ENCODE measurements around the gene DYRK3. TPM values are rescaled to one million over a fixed set of nuclear protein-coding genes. Genes with fewer than 3 reads are reported as not detected.

DYRK3 gene
- total and polyA plus RNA-seq, 11 donors: 6.5 to 32.5 (median 15.9) TPM

DNA sequence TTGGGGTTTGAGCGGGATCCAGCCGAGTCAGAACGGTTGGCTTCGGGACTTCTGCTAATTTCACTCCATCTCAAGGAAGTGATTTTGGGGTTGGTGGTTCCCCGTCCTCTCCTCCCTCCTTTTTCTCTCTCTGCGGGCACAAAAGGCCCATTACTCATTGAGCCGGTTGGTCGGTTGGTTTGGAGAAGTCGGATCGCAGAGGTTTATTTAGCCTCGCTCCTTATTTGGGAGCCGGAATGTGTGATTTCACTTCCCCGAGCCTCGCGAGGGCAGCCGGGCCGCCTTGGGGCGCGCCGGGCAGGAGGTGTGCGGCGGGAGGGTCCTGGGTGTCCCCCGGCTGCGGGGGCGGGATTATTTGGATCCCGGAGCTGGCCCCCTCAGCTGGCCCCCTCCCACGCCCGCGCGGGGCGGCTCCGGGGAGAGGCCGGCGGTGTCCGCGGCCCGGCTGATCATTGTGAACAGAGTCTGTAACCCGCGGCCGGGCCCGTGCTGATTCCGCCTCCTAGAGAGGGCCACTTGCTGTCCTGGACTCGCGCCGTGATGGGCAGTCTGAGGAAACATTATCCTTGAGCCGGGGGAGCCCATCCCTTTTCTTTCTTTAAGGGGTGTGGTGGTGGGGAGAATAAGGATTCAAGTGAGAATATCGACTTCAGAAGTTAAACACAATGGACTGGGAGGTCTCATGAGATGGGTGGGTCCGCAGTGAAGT lies 50.6 kb downstream of the DYRK3 start:
- peak overlapping the region; percentile 42 to 97 (median 84) for H3K4me3 ChIP-seq
- H3K27me3 ChIP-seq: no peaks in the 10 kb centered on the region
- no peaks in the 10 kb centered on the region for H3K9me3 ChIP-seq
- ATAC-seq (peak; percentile 27 to 62 (median 54)), DNase-seq (peak; percentile 70 to 84 (median 76))
- TF ChIP-seq, protein P1, sequence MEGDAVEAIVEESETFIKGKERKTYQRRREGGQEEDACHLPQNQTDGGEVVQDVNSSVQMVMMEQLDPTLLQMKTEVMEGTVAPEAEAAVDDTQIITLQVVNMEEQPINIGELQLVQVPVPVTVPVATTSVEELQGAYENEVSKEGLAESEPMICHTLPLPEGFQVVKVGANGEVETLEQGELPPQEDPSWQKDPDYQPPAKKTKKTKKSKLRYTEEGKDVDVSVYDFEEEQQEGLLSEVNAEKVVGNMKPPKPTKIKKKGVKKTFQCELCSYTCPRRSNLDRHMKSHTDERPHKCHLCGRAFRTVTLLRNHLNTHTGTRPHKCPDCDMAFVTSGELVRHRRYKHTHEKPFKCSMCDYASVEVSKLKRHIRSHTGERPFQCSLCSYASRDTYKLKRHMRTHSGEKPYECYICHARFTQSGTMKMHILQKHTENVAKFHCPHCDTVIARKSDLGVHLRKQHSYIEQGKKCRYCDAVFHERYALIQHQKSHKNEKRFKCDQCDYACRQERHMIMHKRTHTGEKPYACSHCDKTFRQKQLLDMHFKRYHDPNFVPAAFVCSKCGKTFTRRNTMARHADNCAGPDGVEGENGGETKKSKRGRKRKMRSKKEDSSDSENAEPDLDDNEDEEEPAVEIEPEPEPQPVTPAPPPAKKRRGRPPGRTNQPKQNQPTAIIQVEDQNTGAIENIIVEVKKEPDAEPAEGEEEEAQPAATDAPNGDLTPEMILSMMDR (IDR thresholded peaks at IDR 0.05): no peak
- TF ChIP-seq POLR2A (IDR thresholded peaks at IDR 0.05): peak; percentile 44 to 82
- H3K36me3 ChIP-seq: peaks cover 0 to 7% (median 0%) of the 10 kb centered on the region in 9 donors
- intact Hi-C loops (cut with DNase I): loop anchor here in 8 of 10 donors (2.0 to 5.0 kb wide), 6 partner anchors 19 to 41 kb away; no protein-coding TSS in a partner anchor
- peaks cover 8 to 62% (median 48%) of the 10 kb centered on the region in 12 donors for H3K4me1 ChIP-seq
- peak overlapping the region; percentile 90 to 99 (median 98) for H3K27ac ChIP-seq
- 0 to 1% (median 0%) methylated on average over 20 to 48 of the region's 48 CpGs for WGBS, 4 donors

DNA sequence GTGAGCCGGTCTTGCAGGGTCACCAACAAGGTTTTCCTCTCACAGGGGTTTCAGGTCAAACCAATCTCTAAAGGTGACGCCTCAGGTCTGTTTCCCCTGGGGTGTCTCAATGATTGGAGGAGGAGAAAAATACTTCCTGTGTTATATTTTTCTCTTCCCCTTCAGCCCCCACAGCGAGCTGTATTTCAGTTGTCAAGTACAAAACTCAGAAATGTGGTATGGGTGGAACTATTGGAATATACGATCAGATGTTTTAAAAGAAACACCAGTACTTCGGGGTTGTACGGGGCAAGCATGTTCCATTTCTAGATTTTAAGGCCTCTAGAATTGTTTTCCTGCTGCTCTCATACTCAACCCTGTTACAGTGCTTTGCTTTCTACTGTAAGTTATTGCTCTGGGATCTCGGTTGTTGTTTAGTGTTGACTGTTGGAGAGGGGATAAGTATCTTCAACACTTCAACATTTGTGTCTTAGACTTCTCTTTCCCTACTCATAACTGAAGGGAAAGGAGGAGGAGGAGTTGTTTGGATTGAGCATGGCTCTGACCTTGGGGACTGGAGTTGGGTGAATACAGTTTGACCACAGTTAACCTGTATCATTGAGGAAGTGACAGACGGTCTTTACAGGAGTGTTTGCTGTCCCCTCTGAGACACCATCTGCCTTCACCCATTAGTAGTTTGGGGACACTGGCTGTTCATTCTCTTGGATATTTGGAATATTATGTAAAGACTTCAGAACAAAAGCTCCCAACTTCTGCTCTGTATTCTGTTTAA lies 51.3 kb downstream of the DYRK3 start:
- no peak for DNase-seq
- WGBS, 4 donors: 2 to 7% (median 3%) methylated on average over 8 of the region's 8 CpGs
- TF ChIP-seq, protein P1 (IDR thresholded peaks at IDR 0.05): no peak
- no peak for TF ChIP-seq POLR2A (IDR thresholded peaks at IDR 0.05)
- ATAC-seq: peak in 2 of 4 donors; percentile 0 to 19
- peaks cover 8 to 69% (median 55%) of the 10 kb centered on the region in 12 donors for H3K4me1 ChIP-seq
- peak overlapping the region; percentile 90 to 99 (median 98) for H3K27ac ChIP-seq
- peaks cover 0 to 7% (median 0%) of the 10 kb centered on the region in 9 donors for H3K36me3 ChIP-seq
- intact Hi-C loops (cut with DNase I): loop anchor here in 6 of 10 donors (2.0 to 5.0 kb wide), 4 partner anchors 18 to 41 kb away; no protein-coding TSS in a partner anchor
- H3K9me3 ChIP-seq: no peaks in the 10 kb centered on the region
- H3K4me3 ChIP-seq: peak overlapping the region; percentile 42 to 97 (median 84)
- no peaks in the 10 kb centered on the region for H3K27me3 ChIP-seq

GRCh38 chr1:206687251-206687914 lies 52.0 kb downstream of the DYRK3 start:
- WGBS, 4 donors: 35 to 47% (median 42%) methylated on average over 7 of the region's 7 CpGs

More at GRCh38 chr1:206687251-206687914, 52.0 kb downstream of the DYRK3 start:
- no peak for DNase-seq
- TF ChIP-seq POLR2A (IDR thresholded peaks at IDR 0.05): no peak
- TF ChIP-seq, protein P1 (IDR thresholded peaks at IDR 0.05): no peak
- peak overlapping the region in 10 of 12 donors; percentile 58 to 97 (median 84) for H3K4me3 ChIP-seq
- ATAC-seq: no peak
- no peaks in the 10 kb centered on the region for H3K27me3 ChIP-seq
- H3K4me1 ChIP-seq: peaks cover 8 to 71% (median 62%) of the 10 kb centered on the region in 12 donors
- intact Hi-C loops (cut with DNase I): loop anchor here in 6 of 10 donors (2.0 to 5.0 kb wide), 4 partner anchors 17 to 40 kb away; no protein-coding TSS in a partner anchor
- H3K36me3 ChIP-seq: peaks cover 0 to 7% (median 0%) of the 10 kb centered on the region in 9 donors
- no peaks in the 10 kb centered on the region for H3K9me3 ChIP-seq
- peak overlapping the region in 11 of 12 donors; percentile 90 to 99 (median 98) for H3K27ac ChIP-seq

Data from heart left ventricle (tissue), 16 donors.